HEK293 (cell line): ENCODE data around the gene B4GALT3.
A peak's percentile ranks its signal among the peaks of the same experiment; 100 is the strongest.

ENCODE experiments used
- CTCF ChIA-PET: fragments of 350-600 bp; formaldehyde crosslinking; extraction: SDS; loops from one replicate; lab custom pipeline; 2021; ENCODE audit warnings: antibody characterized with exemption; lab: Yijun Ruan, JAX
- POLR2A ChIA-PET: fragments of 300-600 bp; formaldehyde crosslinking; extraction: SDS; loops from one replicate; lab custom pipeline; 2020; ENCODE audit warnings: antibody characterized with exemption, inconsistent platforms; lab: Yijun Ruan, JAX
- H3K27ac ChIP-seq: fragments of 200-500 bp; sonication (Bioruptor generic); 2 replicates; pipeline ENCODE4 v1.5.1; 2014; ENCODE audit warnings: low read depth, low read length, control low read depth, inconsistent platforms; ENCODE audit errors: extremely low read depth
- H3K36me3 ChIP-seq, 2 experiments: fragments of 200-500 bp in 1 of 2; sonication (Bioruptor generic) in 1 of 2; 1 replicate in 1 of 2; 2 replicates in 1 of 2; pipeline ENCODE4 v1.5.1; 2014 to 2017; ENCODE audit warnings: inconsistent platforms in 2 of 2, low read length in 2 of 2; ENCODE audit not compliant: control insufficient read depth in 2 of 2, insufficient read depth in 1 of 2
- H3K4me1 ChIP-seq: fragments of 200-500 bp; sonication (Bioruptor generic); 2 replicates; pipeline ENCODE4 v1.5.1; 2014; ENCODE audit warnings: mild to moderate bottlenecking, low read length, inconsistent platforms; ENCODE audit not compliant: control insufficient read depth, insufficient read depth
- H3K4me3 ChIP-seq: 2 replicates; pipeline ENCODE4 v1.5.1; 2011; ENCODE audit warnings: low read depth, mild to moderate bottlenecking, control low read depth, low read length, moderate library complexity
- H3K9me3 ChIP-seq: fragments of 200-500 bp; sonication (Bioruptor generic); 2 replicates; pipeline ENCODE4 v1.5.1; 2014; ENCODE audit warnings: low read depth, low read length, inconsistent platforms; ENCODE audit not compliant: control insufficient read depth, insufficient read depth
- AEBP2 ChIP-seq: fragments of 450-650 bp; formaldehyde crosslinking; IDR thresholded peaks from 2 replicates; pipeline ENCODE4 v1.5.1; 2016; ENCODE audit warnings: missing biosample characterization, missing genetic modification characterization, borderline replicate concordance
- CTCF ChIP-seq: fragments of 450-650 bp; formaldehyde crosslinking; IDR thresholded peaks from 2 replicates; pipeline ENCODE4 v1.5.1; 2016; ENCODE audit warnings: missing biosample characterization, missing genetic modification characterization
- IKZF3 ChIP-seq: fragments of 450-650 bp; IDR thresholded peaks from 2 replicates; pipeline ENCODE4 v1.5.0; 2018; ENCODE audit warnings: missing biosample characterization, mild to moderate bottlenecking, missing genetic modification characterization, moderate library complexity
- KLF1 ChIP-seq: fragments of 450-650 bp; formaldehyde crosslinking; IDR thresholded peaks from 2 replicates; pipeline ENCODE4 v1.5.1; 2016; ENCODE audit warnings: missing biosample characterization, missing genetic modification characterization
- KLF17 ChIP-seq: fragments of 450-650 bp; formaldehyde crosslinking; IDR thresholded peaks from 2 replicates; pipeline ENCODE4 v1.5.1; 2016; ENCODE audit warnings: missing biosample characterization, missing genetic modification characterization
- KLF8 ChIP-seq: fragments of 450-650 bp; formaldehyde crosslinking; IDR thresholded peaks from 2 replicates; pipeline ENCODE4 v1.5.1; 2016; ENCODE audit warnings: missing biosample characterization, missing genetic modification characterization
- MZF1 ChIP-seq: fragments of 450-650 bp; formaldehyde crosslinking; IDR thresholded peaks from 2 replicates; pipeline ENCODE4 v1.5.1; 2017; ENCODE audit warnings: missing biosample characterization, missing genetic modification characterization, borderline replicate concordance
- PRDM2 ChIP-seq: fragments of 450-650 bp; formaldehyde crosslinking; IDR thresholded peaks from 2 replicates; pipeline ENCODE4 v1.5.1; 2016; ENCODE audit warnings: missing biosample characterization, missing genetic modification characterization, borderline replicate concordance
- SP2 ChIP-seq: fragments of 450-650 bp; formaldehyde crosslinking; IDR thresholded peaks from 2 replicates; pipeline ENCODE4 v1.5.1; 2016; ENCODE audit warnings: missing biosample characterization, missing genetic modification characterization
- TCF7L2 ChIP-seq: IDR thresholded peaks from 2 replicates; pipeline ENCODE4 v1.6.1; 2011; ENCODE audit warnings: low read depth, mild to moderate bottlenecking, inconsistent platforms, low read length, moderate library complexity, borderline replicate concordance
- TRIM28 ChIP-seq: IDR thresholded peaks from 2 replicates; pipeline ENCODE4 v1.6.1; 2011; ENCODE audit warnings: low read length, control low read depth, borderline replicate concordance
- ZBTB49 ChIP-seq: fragments of 450-650 bp; formaldehyde crosslinking; IDR thresholded peaks from 2 replicates; pipeline ENCODE4 v1.5.1; 2016; ENCODE audit warnings: missing biosample characterization, missing genetic modification characterization, low read depth
- ZNF121 ChIP-seq: fragments of 450-650 bp; formaldehyde crosslinking; IDR thresholded peaks from 2 replicates; pipeline ENCODE4 v1.5.1; 2016; ENCODE audit warnings: missing biosample characterization, missing genetic modification characterization
- ZNF138 ChIP-seq: fragments of 450-650 bp; formaldehyde crosslinking; IDR thresholded peaks from 2 replicates; pipeline ENCODE4 v1.5.1; 2016; ENCODE audit warnings: missing biosample characterization, missing genetic modification characterization, borderline replicate concordance
- ZNF350 ChIP-seq: fragments of 450-650 bp; formaldehyde crosslinking; IDR thresholded peaks from 2 replicates; pipeline ENCODE4 v1.5.0; 2017; ENCODE audit warnings: missing biosample characterization, mild to moderate bottlenecking, missing genetic modification characterization
- ZNF362 ChIP-seq: fragments of 450-650 bp; formaldehyde crosslinking; IDR thresholded peaks from 2 replicates; pipeline ENCODE4 v1.5.1; 2016; ENCODE audit warnings: missing biosample characterization, missing genetic modification characterization
- ZNF404 ChIP-seq: fragments of 450-650 bp; formaldehyde crosslinking; IDR thresholded peaks from 2 replicates; pipeline ENCODE4 v1.5.1; 2017; ENCODE audit warnings: missing biosample characterization, missing genetic modification characterization
- ZNF423 ChIP-seq: fragments of 450-650 bp; formaldehyde crosslinking; IDR thresholded peaks from 2 replicates; pipeline ENCODE4 v1.5.1; 2016; ENCODE audit warnings: missing biosample characterization, missing genetic modification characterization
- ZNF426 ChIP-seq: fragments of 450-650 bp; formaldehyde crosslinking; IDR thresholded peaks from 2 replicates; pipeline ENCODE4 v1.5.1; 2017; ENCODE audit warnings: missing biosample characterization, missing genetic modification characterization, mild to moderate bottlenecking, inconsistent platforms, moderate library complexity
- ZNF48 ChIP-seq: fragments of 450-650 bp; formaldehyde crosslinking; IDR thresholded peaks from 2 replicates; pipeline ENCODE4 v1.5.1; 2016; ENCODE audit warnings: missing biosample characterization, missing genetic modification characterization
- ZNF571 ChIP-seq: fragments of 450-650 bp; formaldehyde crosslinking; IDR thresholded peaks from 2 replicates; pipeline ENCODE4 v1.5.0; 2017; ENCODE audit warnings: missing biosample characterization, missing genetic modification characterization

Gene B4GALT3

GRCh38 chr1:161165742-161166668 is 11.3 kb downstream of the B4GALT3 start, which contains the start of gene PPOX:
TSS of gene PPOX (plus strand) at chr1:161166426. CDS start at chr1:161166848, 422 bp downstream.
- ChIA-PET POLR2A (interaction anchor here (0.5 to 4.8 kb wide), 14 partner anchors 8 to 216 kb away, joined by 3 to 53 read pairs (median 6); partner anchors contain the start of genes B4GALT3, DEDD, F11R and NDUFS2), CTCF (interaction anchor here (0.6 to 3.9 kb wide), 21 partner anchors 9 to 1134 kb away, joined by 3 to 23 read pairs (median 4); partner anchors contain the start of genes B4GALT3, DEDD, KLHDC9 and NDUFS2)
- TF ChIP-seq TCF7L2 (no peak; the same call in 1 of the 2 replicates), ZBTB49 (tag by site-specific recombination) (no peak), AEBP2 (tag by site-specific recombination) (no peak), ZNF362 (tag by site-specific recombination) (no peak), PRDM2 (tag by site-specific recombination) (no peak), SP2 (tag by site-specific recombination) (peak; percentile 98), IKZF3 (tag by site-specific recombination) (no peak), MZF1 (tag by site-specific recombination) (0 out of 2 replicates have a peak, but pooled peaks have one; percentile 25), ZNF426 (tag by site-specific recombination) (no peak), ZNF138 (tag by site-specific recombination) (no peak), ZNF571 (no peak), KLF17 (peak; percentile 49; the same call in 1 of the 2 replicates), ZNF350 (tag by site-specific recombination) (no peak), KLF1 (tag by site-specific recombination) (peak; percentile 65), KLF8 (peak; percentile 59), CTCF (peak; percentile 70), ZNF423 (tag by site-specific recombination) (no peak), ZNF121 (tag by site-specific recombination) (no peak), ZNF404 (no peak), ZNF48 (no peak), TRIM28 (peak; percentile 65; the same call in 1 of the 2 replicates)

More at GRCh38 chr1:161165742-161166668, 11.3 kb downstream of the B4GALT3 start, which contains the start of gene PPOX:
- Histone ChIP-seq H3K9me3 (no peaks in the 10 kb centered on the region), H3K4me3 (peak within 1 kb of the TSS; percentile 58), H3K36me3 (peaks cover 3 to 73% of the 10 kb centered on the region in 2 experiments; a peak in 1 of 3 replicates), H3K4me1 (peaks cover 3% of the 10 kb centered on the region; the same call in 1 of the 2 replicates), H3K27ac (peak within 1 kb of the TSS; percentile 39; the same call in 1 of the 2 replicates)
